ENCODE measurements around the gene LGALS7B.

DNA sequence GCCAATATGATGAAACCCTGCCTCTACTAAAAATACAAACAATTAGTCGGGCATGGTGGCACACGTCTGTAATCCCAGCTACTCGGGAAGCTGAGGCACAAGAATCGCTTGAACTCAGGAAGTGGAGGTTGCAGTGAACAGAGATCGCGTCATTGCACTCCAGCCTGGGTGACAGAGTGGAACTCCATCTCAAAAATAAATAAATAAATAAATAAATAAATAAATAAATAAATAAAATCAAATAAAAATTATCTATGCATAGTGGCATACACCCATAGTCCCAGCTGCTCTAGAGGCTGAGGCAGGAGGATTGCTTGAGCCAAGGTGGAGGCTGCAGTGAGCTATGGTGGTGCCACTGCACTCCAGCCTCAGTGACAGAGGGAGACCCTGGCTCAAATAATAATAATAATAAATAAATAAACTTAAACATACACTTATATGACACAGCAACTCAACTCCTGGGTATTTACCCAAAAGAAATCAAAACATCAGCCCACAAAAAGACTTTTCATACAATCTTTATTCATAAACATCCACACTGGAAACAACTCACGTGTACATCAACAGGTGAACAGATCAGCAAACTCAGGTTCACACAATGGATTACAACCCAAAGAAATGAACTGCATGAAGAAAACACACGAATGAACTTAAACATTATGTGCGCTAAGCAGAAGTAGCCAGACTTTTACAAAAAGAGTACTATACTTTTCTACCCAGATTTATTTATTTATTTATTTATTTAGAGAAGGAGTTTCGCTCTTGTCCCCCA, 22.5 kb upstream of the LGALS7B start:
- TF ChIP-seq, protein P1, sequence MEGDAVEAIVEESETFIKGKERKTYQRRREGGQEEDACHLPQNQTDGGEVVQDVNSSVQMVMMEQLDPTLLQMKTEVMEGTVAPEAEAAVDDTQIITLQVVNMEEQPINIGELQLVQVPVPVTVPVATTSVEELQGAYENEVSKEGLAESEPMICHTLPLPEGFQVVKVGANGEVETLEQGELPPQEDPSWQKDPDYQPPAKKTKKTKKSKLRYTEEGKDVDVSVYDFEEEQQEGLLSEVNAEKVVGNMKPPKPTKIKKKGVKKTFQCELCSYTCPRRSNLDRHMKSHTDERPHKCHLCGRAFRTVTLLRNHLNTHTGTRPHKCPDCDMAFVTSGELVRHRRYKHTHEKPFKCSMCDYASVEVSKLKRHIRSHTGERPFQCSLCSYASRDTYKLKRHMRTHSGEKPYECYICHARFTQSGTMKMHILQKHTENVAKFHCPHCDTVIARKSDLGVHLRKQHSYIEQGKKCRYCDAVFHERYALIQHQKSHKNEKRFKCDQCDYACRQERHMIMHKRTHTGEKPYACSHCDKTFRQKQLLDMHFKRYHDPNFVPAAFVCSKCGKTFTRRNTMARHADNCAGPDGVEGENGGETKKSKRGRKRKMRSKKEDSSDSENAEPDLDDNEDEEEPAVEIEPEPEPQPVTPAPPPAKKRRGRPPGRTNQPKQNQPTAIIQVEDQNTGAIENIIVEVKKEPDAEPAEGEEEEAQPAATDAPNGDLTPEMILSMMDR (IDR thresholded peaks at IDR 0.05), result no peak
- TF ChIP-seq POLR2AphosphoS5 (IDR thresholded peaks at IDR 0.05; ENCODE audit: low read depth, low read length) (no peak), TCF7L2 (IDR thresholded peaks at IDR 0.05; ENCODE audit: low read depth, low read length) (no peak)
- TF ChIP-seq, protein P2, sequence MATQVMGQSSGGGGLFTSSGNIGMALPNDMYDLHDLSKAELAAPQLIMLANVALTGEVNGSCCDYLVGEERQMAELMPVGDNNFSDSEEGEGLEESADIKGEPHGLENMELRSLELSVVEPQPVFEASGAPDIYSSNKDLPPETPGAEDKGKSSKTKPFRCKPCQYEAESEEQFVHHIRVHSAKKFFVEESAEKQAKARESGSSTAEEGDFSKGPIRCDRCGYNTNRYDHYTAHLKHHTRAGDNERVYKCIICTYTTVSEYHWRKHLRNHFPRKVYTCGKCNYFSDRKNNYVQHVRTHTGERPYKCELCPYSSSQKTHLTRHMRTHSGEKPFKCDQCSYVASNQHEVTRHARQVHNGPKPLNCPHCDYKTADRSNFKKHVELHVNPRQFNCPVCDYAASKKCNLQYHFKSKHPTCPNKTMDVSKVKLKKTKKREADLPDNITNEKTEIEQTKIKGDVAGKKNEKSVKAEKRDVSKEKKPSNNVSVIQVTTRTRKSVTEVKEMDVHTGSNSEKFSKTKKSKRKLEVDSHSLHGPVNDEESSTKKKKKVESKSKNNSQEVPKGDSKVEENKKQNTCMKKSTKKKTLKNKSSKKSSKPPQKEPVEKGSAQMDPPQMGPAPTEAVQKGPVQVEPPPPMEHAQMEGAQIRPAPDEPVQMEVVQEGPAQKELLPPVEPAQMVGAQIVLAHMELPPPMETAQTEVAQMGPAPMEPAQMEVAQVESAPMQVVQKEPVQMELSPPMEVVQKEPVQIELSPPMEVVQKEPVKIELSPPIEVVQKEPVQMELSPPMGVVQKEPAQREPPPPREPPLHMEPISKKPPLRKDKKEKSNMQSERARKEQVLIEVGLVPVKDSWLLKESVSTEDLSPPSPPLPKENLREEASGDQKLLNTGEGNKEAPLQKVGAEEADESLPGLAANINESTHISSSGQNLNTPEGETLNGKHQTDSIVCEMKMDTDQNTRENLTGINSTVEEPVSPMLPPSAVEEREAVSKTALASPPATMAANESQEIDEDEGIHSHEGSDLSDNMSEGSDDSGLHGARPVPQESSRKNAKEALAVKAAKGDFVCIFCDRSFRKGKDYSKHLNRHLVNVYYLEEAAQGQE (IDR thresholded peaks at IDR 0.05; ENCODE audit: insufficient read depth in 1 of 2, low read depth in 2 of 2, low read length in 1 of 2), result no peak

Measured in Panc1 (cell line).